ENCODE measurements around the gene ACLY. TPM values are rescaled to one million over a fixed set of nuclear protein-coding genes. Genes with fewer than 3 reads are reported as not detected.

The ACLY gene
- total and polyA plus RNA-seq, 12 donors = 12.1 to 42.2 (median 25.2) TPM

DNA sequence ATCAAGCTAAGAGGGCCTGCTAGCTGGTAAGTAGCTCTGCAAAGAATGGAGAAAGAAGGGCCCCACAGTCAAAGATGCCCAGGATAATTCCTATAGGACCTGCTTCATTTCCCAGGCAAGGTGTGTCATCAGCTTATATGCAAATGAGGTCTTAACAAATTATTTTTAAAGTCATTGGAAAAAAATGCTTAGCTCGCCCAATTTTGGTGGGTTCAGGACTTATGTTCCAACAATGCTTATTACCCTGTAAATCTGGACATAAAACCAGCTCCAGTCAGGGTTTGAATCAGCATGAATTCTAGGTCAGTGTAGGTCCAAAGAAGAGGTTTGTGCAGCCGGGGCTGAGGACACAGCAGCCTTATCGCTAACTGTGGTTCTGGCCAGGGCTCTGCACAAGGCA, 25.4 kb downstream of the ACLY start:
- no peak overlapping the region for H3K27ac ChIP-seq
- H3K4me3 ChIP-seq = no peak overlapping the region
- H3K4me1 ChIP-seq = peaks cover 0 to 16% (median 6%) of the 10 kb centered on the region in 9 donors
- H3K9me3 ChIP-seq = no peaks in the 10 kb centered on the region
- intact Hi-C loops (cut with DNase I) = no loop called here
- H3K27me3 ChIP-seq = no peaks in the 10 kb centered on the region
- TF ChIP-seq, protein P1, sequence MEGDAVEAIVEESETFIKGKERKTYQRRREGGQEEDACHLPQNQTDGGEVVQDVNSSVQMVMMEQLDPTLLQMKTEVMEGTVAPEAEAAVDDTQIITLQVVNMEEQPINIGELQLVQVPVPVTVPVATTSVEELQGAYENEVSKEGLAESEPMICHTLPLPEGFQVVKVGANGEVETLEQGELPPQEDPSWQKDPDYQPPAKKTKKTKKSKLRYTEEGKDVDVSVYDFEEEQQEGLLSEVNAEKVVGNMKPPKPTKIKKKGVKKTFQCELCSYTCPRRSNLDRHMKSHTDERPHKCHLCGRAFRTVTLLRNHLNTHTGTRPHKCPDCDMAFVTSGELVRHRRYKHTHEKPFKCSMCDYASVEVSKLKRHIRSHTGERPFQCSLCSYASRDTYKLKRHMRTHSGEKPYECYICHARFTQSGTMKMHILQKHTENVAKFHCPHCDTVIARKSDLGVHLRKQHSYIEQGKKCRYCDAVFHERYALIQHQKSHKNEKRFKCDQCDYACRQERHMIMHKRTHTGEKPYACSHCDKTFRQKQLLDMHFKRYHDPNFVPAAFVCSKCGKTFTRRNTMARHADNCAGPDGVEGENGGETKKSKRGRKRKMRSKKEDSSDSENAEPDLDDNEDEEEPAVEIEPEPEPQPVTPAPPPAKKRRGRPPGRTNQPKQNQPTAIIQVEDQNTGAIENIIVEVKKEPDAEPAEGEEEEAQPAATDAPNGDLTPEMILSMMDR (IDR thresholded peaks at IDR 0.05) = no peak
- ATAC-seq = no peak
- WGBS, 2 donors = 81 to 96% methylated on average over 3 of the region's 3 CpGs
- peaks cover 0 to 100% (median 62%) of the 10 kb centered on the region in 9 donors for H3K36me3 ChIP-seq
- no peak for DNase-seq

DNA sequence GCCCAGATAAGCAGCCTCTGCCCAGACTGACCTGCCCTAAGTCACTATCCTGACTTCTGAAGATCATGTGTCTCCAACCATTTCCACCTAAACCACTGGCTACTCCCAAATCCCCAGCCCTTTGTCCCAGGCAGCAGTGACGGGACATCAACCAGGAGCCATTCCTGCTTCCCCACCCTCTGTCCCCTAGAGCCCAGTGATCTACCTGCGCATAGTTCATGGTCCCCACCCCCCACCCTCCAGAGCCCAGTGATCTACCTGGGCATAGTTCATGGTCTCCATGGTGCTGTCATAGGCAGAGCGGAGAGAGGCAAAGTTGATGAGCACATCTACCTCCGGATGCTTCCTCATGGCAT, 26.8 kb downstream of the ACLY start:
- peaks cover 0 to 16% (median 6%) of the 10 kb centered on the region in 9 donors for H3K4me1 ChIP-seq
- H3K36me3 ChIP-seq = peaks cover 0 to 100% (median 62%) of the 10 kb centered on the region in 9 donors
- 97% methylated on average over 4 of the region's 4 CpGs for WGBS, 2 donors
- H3K27me3 ChIP-seq = no peaks in the 10 kb centered on the region
- ATAC-seq (no peak), DNase-seq (no peak)
- H3K4me3 ChIP-seq = no peak overlapping the region
- H3K9me3 ChIP-seq = no peaks in the 10 kb centered on the region
- TF ChIP-seq, protein P1 (IDR thresholded peaks at IDR 0.05) = no peak
- intact Hi-C loops (cut with DNase I) = no loop called here
- H3K27ac ChIP-seq = no peak overlapping the region

DNA sequence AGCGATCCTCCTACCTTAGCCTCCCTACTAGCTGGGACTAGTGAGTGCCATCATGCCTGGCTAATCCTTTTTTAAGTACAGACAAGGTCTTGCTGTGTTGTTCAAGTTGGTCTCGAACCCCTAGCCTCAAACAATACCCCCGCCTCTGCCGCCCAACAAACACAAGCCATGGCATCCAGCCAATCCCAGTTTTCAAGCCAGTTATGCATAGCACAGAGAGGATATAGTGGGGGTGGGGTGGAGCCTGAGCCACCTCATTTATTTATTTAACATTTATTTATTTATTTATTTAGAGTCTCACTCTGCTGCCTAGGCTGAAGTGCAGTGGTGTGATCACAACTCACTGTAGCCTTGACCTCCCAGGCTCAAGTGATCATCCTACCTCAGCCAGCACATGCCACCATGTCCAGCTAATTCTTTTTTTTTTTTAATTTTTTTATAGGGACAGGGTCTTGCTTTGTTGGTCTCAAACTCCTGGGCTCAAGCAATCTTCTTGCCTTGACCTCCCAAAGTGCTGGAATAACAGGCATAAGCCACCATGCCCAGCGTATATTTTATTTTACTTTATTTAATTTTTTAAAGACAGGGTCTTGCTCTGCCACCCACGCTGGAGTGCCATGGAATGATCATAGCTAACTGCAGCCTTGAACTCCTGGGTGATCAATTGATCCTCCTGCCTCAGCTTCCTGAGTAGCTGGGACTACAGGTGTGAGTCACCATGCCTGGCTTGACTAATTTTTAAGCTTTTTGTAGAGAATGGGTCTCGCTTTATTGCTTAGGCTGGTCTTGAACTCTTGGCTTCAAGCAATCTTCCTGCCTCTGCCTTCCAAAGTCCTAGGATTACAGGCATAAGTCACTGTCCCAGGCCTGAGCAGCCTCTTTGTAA, 27.4 kb downstream of the ACLY start:
- Histone ChIP-seq H3K27me3 (no peaks in the 10 kb centered on the region), H3K9me3 (no peaks in the 10 kb centered on the region), H3K4me1 (peaks cover 0 to 16% (median 6%) of the 10 kb centered on the region in 9 donors), H3K4me3 (no peak overlapping the region), H3K36me3 (peaks cover 0 to 100% (median 62%) of the 10 kb centered on the region in 9 donors), H3K27ac (no peak overlapping the region)
- intact Hi-C loops (cut with DNase I) = no loop called here
- WGBS, 2 donors = 96 to 98% methylated on average over 7 of the region's 7 CpGs
- TF ChIP-seq, protein P1 (IDR thresholded peaks at IDR 0.05) = no peak
- DNase-seq = no peak
- no peak for ATAC-seq

GRCh38 chr17:41888332-41888965, 30.3 kb downstream of the ACLY start:
- ATAC-seq (no peak), DNase-seq (no peak)
- Histone ChIP-seq H3K27ac (no peak overlapping the region), H3K4me1 (no peaks in the 10 kb centered on the region), H3K27me3 (no peaks in the 10 kb centered on the region), H3K36me3 (peaks cover 6 to 100% (median 83%) of the 10 kb centered on the region in 9 donors), H3K4me3 (no peak overlapping the region), H3K9me3 (no peaks in the 10 kb centered on the region)
- intact Hi-C loops (cut with DNase I) = no loop called here
- TF ChIP-seq, protein P1 (IDR thresholded peaks at IDR 0.05) = no peak
- 84 to 87% methylated on average over 6 of the region's 6 CpGs for whole genome bisulfite sequencing, 2 donors

Data from heart right ventricle (tissue), 16 donors.